Fibroblast of skin of abdomen (primary cell): ENCODE data around the gene MAD1L1.

Experiments
- DNase-seq: peaks from one replicate; pipeline ENCODE4 v3.0.0-alpha.2; 2013

The MAD1L1 gene

DNA sequence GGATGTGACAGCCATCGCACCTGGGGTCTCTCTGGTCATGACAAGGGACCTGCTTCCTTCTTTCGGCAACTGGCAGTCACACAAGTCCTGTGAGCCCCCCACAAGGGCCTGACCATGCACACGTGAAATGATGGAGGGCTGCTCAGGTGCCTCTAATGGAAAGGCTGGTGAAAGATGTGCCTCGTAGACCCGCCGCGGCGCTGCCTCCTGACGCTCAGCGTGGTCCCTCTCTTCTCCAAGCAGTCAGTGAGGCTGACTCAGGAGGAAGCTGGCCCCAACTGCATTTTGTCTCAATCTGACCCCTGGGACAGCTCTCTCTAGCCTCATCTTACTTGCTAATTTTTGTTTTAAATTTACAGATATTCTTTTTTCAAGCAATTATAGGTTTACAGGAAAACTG is 100.9 kb downstream of the MAD1L1 start:
- no peak for DNase-seq

- DNase-seq: no peak
Observed at GRCh38 chr7:2131341-2131740, 101.4 kb downstream of the MAD1L1 start.

- no peak for DNase-seq
Observed at GRCh38 chr7:2130096-2130375, 102.7 kb downstream of the MAD1L1 start.

DNA sequence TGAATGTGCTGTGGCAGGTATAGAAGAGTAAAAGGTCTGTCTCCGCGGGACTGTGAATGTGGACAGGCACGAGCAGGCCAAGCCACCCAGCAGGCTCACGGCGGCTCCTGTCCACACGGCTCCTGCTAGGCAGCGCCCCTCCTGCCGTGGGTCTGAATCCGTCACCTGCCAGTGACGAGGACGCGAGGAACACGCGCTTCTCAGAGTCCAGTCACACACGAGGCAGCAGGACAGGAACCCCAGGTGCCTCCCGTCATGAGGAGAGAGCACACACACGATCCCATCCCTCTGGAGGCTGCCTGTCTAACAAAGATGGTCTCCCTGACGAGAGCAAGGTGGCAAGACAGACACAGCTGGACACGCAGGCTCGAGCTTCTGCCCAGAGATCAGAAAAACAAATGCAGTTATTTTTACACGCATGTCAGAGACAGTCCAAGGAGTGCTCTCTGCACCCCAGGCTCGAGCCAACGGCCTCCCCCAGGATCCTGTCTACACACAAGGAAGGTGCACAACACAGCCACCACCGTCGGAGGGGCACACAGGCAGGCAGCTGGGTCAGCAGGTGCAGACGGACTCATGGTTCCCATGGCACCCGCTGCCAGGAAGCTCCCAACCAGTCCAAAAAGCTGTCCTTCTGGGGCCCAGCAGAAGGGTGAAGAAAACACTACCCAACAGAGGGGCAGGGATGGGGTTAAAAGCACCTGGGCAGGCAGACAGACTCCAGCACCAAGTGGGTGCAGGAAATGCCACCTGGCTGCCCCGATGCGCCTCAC is 103.2 kb downstream of the MAD1L1 start:
- no peak for DNase-seq

GRCh38 chr7:2128601-2129322 is 104.0 kb downstream of the MAD1L1 start:
- DNase-seq: peak; percentile 31

- DNase-seq: no peak
Observed at GRCh38 chr7:2126621-2127020, 106.1 kb downstream of the MAD1L1 start.

GRCh38 chr7:2125931-2126330 is 106.8 kb downstream of the MAD1L1 start:
- DNase-seq: no peak

- DNase-seq: no peak
Observed at GRCh38 chr7:2124604-2125345, 108.0 kb downstream of the MAD1L1 start.

DNA sequence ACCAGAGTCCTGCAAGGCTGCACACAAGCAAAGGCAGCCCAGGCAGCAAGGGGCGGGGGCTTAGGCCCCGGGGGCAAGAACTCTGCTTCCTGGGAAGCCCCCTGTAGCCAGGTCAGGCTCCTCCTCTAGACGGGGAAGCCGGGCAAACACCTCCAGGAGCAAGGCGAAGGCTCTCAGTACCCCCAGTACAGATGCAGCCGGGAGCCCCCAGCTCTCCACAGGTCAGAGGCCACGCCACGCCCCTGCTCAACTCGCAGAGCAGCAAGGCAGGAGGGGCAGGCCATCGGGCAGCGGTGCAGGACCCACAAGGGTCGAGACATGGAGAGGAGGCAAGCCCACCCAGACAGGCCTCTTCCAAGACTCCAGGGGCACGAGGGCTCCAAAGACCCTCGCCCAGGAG is 108.8 kb downstream of the MAD1L1 start:
- no peak for DNase-seq

DNA sequence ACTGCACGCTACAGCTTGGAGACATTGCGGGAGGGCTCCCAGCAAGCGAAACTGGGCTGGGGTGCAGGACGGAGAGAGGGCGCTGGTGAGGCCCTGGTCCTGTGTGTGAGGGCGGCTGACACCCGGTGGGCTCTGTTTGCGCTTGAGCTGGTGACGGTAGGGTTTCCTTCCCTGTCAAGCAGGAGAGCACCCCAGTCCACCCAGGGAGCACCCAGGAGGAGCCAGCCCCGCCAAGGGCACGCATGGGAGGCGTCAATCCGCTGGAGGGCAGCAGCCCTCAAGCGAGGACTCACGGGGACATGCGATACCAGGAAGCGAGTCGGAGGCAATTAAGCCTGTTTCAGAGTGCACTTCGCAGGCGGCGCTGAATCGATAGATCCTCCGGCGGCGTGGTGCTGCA is 109.4 kb downstream of the MAD1L1 start:
- DNase-seq: no peak

- no peak for DNase-seq
Observed at GRCh38 chr7:2122651-2123050, 110.1 kb downstream of the MAD1L1 start.

GRCh38 chr7:2120841-2121830 is 111.6 kb downstream of the MAD1L1 start:
- no peak for DNase-seq

- no peak for DNase-seq
Observed at GRCh38 chr7:2120251-2120660, 112.5 kb downstream of the MAD1L1 start.

DNA sequence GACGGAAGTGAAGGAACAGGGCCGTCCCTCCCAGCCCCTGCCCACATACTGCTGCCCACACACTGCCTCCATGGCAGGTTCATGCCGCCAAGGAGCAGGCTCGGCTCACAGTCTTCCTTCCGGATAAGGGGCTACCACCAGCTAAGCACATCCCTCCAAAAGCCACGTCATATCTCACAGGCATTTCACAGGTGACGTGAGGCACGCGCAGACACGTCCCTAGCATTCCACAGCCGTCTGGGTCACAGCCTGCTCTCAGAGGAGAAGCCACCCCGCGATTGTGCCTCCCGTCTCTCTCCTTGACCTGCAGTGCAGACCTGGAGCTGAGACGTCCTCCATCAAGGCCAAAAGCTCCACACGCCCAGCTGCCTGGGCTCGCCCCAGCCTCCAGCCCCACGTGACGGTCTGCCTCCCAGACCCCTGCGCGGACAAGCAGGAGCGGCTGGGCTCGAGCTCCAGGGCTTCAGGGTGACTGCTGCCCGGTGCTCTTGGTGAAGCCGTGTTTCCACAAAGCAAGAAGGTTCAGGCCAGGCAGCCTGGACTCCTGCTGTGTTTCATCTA is 114.0 kb downstream of the MAD1L1 start:
- no peak for DNase-seq

DNA sequence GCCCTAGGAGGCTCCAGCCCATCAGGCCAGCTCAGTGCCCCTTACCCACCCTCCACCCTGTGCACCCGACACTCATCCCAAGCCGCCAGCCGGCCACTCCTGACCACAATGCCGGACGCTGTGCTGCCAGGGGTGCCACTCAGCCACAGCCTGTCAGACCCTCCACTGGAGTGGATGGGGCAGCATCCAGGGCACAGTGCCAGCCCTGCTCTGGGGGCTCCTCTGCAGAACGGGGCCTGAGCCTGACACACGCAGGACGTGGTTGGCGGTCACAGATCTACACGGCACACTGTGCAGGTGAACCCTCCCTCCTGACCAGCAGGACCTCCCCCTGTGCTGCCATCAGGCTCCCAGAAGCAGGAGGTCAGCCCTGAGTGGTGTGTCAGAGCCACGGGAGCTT is 114.7 kb downstream of the MAD1L1 start:
- DNase-seq: no peak

GRCh38 chr7:2117646-2118045 is 115.1 kb downstream of the MAD1L1 start:
- DNase-seq: no peak

DNA sequence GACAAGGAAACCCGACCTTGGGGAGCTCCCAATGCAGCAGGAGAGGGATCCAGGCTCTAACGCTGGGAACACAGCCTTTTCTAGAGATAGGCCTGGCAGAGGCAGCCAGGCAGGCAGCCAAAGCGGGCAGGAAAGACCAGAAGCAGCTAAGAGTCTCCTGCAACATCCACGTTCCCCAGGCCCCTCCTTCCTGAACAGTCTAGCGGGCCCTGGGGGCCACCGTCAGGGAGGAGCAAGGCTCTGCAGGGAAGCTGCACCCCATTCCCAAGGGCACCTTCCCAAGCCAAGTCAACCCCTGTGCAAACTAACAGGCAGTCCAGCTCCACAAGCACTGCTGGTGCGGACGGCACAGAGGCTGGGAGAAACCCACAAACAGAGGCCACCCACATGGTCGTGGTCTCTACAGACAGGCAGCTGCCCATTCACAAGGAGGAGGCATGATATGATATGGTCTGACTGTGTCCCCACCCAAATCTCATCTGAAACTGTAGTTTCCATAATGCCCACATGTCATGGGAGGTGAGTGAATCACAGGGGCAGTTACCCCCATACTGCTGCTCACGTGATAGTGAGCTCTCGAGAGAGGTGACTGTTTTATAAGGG is 115.7 kb downstream of the MAD1L1 start:
- DNase-seq: peak; percentile 55

GRCh38 chr7:2116448-2116810 is 116.3 kb downstream of the MAD1L1 start:
- no peak for DNase-seq

- DNase-seq: no peak
Observed at GRCh38 chr7:2115760-2116447, 116.8 kb downstream of the MAD1L1 start.

DNA sequence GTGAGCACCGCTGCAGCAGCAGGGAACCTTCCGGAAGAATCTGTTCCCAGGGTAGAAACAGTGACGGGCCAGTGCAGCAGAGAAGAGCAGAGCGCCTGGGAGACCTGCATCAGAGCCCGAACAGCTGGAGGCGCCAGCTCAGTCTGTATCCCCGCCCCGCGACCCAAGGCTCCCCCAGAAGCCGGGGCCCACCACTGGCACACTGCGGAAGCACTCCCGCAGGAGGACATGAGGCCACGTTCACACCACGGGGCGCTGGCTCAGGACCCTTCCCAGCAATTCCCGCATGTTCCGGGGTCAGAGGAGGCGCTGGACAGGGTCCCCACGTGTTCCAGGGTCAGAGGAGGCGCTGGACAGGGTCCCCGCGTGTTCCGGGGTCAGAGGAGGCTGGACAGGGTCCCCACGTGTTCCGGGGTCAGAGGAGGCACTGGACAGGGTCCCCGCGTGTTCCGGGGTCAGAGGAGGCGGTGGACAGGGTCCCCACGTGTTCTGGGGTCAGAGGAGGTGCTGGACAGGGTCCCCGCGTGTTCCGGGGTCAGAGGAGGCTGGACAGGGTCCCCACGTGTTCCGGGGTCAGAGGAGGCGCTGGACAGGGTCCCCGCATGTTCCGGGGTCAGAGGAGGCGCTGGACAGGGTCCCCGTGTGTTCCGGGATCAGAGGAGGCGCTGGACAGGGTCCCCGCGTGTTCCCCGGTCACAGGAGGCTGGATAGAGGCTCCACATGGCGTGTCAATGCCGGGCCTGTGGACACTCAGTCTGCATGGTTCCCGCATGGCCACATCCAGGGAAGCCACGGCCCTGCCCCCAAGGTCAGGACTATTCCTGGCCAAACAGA is 117.6 kb downstream of the MAD1L1 start:
- no peak for DNase-seq
